T-helper 2 cell treated with Interferon-gamma antibody and Interleukin-4, amounts not matched to agents 5 μg/mL and 100 μg/mL, for 36 hours (primary cell): ENCODE measurements around the gene KRTAP10-2.
"Not testable (repeated sequence)": the region's sequence is repeated elsewhere in the genome, so short reads cannot be mapped to it uniquely, and the experiment has no call there.

Source experiments
- DNase-seq: peaks from one replicate; pipeline ENCODE4 v3.0.0; 2021; ENCODE audit warnings: low spot score
- H3K27ac Mint-ChIP-seq: one replicate; pipeline ENCODE4 v1.8.0; 2021; ENCODE audit warnings: mild to moderate bottlenecking, mixed read lengths
- H3K27me3 Mint-ChIP-seq: one replicate; pipeline ENCODE4 v1.8.0; 2021; ENCODE audit warnings: low read depth, mixed read lengths
- H3K36me3 Mint-ChIP-seq: one replicate; pipeline ENCODE4 v1.8.0; 2021; ENCODE audit warnings: low read depth, mixed read lengths
- H3K4me1 Mint-ChIP-seq: one replicate; pipeline ENCODE4 v1.8.0; 2021; ENCODE audit warnings: low read depth, mixed read lengths
- H3K4me3 Mint-ChIP-seq: one replicate; pipeline ENCODE4 v1.8.0; 2022; ENCODE audit warnings: mild to moderate bottlenecking, moderate library complexity, mixed read lengths
- H3K9me3 Mint-ChIP-seq: one replicate; pipeline ENCODE4 v1.8.0; 2021; ENCODE audit warnings: mixed read lengths

Gene KRTAP10-2

DNA sequence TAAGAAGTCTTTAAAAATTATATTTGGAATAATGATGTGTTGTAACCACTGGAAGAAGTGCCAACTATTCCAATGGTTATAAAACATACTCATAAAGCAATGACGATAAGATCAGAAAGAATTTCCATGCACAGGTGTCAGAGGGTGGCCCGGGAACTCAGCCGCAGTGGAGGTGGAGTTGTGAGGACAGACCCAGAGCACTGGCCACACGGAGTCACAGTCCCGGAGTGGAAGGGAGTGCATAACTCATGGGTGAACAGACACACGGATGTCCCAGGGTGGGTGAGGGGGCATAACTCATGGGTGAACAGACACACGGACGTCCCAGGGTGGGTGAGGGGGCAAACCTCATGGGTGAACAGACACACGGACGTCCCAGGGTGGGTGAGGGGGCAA, 24.7 kb upstream of the KRTAP10-2 start:
- H3K4me3 Mint-ChIP-seq = no peak overlapping the region
- peaks cover under 1% of the 10 kb centered on the region for H3K36me3 Mint-ChIP-seq
- DNase-seq = no peak
- no peak overlapping the region for H3K27ac Mint-ChIP-seq
- no peaks in the 10 kb centered on the region for H3K27me3 Mint-ChIP-seq
- no peaks in the 10 kb centered on the region for H3K4me1 Mint-ChIP-seq
- peaks cover 33% of the 10 kb centered on the region for H3K9me3 Mint-ChIP-seq

DNA sequence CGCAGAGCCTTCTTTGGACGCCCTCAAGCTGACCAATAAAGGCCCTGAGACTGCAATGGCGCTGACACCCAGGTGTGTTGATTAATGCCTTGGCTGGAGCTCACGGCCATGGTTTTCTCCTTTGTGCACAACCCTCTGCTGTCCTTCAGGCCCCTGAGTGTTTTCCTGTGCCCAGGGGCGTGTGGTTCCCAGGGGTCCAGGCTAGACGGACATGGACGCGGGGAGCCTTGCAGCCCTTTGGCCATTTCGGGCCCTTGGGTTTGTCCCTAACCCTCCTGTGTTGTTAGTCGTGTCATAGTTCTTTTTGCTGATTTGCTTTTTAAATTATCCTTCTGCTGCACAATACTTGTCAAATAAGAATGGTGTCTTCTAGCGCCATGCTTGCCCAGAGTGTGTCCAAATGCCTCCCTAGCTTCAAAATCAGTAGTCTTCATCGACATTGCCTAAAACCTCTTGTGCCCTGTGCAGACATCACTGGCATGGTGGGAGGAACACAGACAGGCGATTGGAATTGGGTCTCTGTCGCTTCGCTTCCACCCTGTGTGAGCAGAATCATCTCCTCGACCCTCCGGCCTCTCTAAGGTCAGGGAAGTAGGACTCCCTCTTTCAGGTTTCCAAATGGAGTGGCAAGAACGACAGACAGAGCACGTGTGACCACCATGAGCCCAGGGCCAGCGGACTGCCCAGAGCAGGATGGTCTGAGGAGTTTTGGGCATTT, 24.2 kb upstream of the KRTAP10-2 start:
- H3K27ac Mint-ChIP-seq = no peak overlapping the region
- H3K27me3 Mint-ChIP-seq = no peaks in the 10 kb centered on the region
- H3K4me3 Mint-ChIP-seq = no peak overlapping the region
- no peaks in the 10 kb centered on the region for H3K4me1 Mint-ChIP-seq
- no peaks in the 10 kb centered on the region for H3K36me3 Mint-ChIP-seq
- no peak for DNase-seq
- peaks cover 27% of the 10 kb centered on the region for H3K9me3 Mint-ChIP-seq

DNA sequence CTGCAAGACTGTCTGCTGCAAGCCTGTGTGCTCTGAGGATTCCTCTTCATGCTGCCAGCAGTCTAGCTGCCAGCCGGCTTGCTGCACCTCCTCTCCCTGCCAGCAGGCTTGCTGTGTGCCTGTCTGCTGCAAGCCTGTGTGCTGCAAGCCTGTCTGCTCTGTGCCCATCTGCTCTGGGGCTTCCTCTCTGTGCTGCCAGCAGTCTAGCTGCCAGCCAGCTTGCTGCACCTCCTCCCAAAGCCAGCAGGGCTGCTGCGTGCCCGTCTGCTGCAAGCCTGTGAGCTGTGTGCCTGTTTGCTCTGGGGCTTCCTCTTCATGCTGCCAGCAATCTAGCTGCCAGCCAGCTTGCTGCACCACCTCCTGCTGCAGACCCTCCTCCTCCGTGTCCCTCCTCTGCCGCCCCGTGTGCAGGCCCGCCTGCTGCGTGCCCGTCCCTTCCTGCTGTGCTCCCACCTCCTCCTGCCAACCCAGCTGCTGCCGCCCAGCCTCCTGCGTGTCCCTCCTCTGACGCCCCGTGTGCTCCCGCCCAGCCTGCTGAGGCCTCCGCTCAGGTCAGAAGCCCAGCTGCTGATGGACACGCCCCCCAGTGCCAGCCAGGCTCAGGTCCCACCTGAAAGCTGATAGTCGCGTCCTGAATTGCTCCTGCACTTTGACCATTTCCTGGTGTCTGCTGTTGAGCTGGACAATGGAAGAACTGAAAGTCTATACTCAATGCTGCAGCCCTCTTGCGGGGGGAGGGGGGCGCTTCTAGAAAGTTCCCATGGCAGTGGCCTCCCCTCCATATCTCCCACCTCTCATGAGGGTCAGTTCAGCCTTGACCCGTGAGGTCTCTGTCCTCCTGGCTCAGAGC, 23.4 kb upstream of the KRTAP10-2 start:
- H3K9me3 Mint-ChIP-seq = peaks cover 22% of the 10 kb centered on the region
- no peaks in the 10 kb centered on the region for H3K4me1 Mint-ChIP-seq
- DNase-seq = no peak
- no peak overlapping the region for H3K4me3 Mint-ChIP-seq
- H3K27me3 Mint-ChIP-seq = no peaks in the 10 kb centered on the region
- H3K27ac Mint-ChIP-seq = no peak overlapping the region
- H3K36me3 Mint-ChIP-seq = no peaks in the 10 kb centered on the region

DNA sequence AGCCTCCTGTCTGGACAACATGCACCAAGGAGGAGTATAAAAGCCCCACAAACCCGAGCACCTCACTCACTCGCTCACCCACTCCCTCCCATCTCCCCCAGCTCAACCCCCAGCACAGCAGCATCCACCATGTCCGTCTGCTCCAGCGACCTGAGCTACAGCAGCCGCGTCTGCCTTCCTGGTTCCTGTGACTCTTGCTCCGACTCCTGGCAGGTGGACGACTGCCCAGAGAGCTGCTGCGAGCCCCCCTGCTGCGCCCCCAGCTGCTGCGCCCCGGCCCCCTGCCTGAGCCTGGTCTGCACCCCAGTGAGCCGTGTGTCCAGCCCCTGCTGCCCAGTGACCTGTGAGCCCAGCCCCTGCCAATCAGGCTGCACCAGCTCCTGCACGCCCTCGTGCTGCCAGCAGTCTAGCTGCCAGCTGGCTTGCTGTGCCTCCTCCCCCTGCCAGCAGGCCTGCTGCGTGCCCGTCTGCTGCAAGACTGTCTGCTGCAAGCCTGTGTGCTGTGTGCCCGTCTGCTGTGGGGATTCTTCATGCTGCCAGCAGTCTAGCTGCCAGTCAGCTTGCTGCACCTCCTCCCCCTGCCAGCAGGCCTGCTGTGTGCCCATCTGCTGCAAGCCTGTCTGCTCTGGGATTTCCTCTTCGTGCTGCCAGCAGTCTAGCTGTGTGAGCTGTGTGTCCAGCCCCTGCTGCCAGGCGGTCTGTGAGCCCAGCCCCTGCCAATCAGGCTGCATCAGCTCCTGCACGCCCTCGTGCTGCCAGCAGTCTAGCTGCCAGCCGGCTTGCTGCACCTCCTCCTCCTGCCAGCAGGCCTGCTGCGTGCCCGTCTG, 22.5 kb upstream of the KRTAP10-2 start, which contains the start of gene KRTAP10-4:
Gene KRTAP10-4, plus strand, starts transcription at position 100 of the 827 bp plus-strand sequence. Its CDS starts 30 bp downstream, at position 130.
- H3K4me3 Mint-ChIP-seq, H3K27ac Mint-ChIP-seq, H3K27me3 Mint-ChIP-seq, H3K36me3 Mint-ChIP-seq, H3K4me1 Mint-ChIP-seq, DNase-seq: not testable (repeated sequence)
- peaks cover 18% of the 10 kb centered on the region for H3K9me3 Mint-ChIP-seq

DNA sequence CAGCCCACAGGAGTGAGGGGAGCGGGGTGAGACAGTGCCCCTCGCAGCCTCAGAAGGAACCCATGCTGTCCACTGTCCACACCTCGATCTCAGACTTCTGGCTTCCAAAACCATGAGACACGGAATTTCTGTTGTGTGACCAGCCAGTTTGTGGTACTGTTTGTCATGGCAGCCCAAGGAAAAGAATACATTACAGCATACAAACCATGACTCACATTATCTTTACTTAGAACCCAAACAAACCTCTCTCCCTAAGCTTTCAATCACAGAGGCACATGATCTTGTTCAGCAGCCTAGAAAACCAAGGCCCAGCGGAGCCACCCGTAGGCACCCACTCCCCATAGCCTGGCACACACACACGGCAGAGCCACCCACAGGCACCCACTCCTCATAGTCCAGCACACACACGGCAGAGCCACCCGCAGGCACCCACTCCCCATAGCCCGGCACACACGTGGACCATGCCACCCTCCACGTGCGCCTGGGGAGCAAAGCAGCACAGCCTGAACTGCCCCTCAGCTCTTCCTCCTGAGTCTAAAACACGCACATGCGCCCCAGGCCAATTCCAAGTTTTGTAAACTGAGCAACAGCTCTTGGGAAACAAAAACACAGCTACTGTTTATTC, 21.8 kb upstream of the KRTAP10-2 start:
- Mint-ChIP-seq H3K4me3 (no peak overlapping the region), H3K4me1 (no peaks in the 10 kb centered on the region), H3K9me3 (peaks cover 15% of the 10 kb centered on the region), H3K27ac (no peak overlapping the region), H3K36me3 (no peaks in the 10 kb centered on the region), H3K27me3 (no peaks in the 10 kb centered on the region)
- DNase-seq = no peak

DNA sequence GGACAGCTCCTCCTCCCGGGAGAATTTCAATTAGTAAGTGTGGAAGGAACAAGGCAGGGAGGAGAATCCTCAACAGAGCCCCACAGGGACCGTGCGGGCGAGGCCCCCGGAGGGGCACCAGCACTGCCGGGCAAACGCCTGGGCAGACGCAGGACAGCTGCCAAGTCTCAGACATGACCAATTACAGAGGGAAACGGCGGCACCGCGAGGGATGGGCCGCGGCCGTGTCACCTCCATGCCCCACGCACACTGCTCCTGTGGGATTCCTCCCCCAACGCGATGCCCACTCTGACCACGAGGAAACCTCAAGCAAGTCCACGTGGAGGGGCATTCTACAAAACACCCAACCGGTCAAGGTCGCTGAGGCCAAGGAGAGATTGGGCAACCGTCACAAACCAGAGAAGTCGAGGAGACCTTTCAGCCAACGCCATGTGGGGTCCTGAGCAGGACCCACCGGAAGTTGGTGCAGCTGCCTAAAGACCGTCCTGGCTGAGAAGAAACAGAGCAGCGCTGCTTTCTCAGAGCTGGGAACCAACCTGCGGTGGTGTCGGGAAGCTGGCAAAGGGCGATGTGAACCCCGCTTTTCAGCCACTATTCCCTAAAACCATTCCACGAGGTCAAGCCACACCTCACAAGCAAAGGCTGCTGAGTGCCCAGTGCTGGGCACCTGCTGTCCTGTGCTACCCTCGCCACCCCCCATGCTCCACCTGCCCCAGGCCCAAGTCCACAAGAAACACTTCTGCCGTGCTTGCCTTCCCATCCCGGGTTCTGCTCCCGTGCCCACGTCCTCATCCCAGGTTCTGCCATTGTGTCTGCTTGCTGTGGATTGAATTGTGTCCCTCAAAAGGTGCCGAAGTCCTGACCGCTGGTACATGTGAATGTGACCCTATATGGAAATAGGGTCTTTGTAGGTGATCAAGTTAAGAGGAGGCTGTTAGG, 20.8 kb upstream of the KRTAP10-2 start:
- Mint-ChIP-seq H3K36me3 (no peaks in the 10 kb centered on the region), H3K9me3 (peaks cover 6% of the 10 kb centered on the region), H3K27ac (no peak overlapping the region), H3K4me1 (no peaks in the 10 kb centered on the region), H3K27me3 (peaks cover under 1% of the 10 kb centered on the region), H3K4me3 (no peak overlapping the region)
- no peak for DNase-seq

DNA sequence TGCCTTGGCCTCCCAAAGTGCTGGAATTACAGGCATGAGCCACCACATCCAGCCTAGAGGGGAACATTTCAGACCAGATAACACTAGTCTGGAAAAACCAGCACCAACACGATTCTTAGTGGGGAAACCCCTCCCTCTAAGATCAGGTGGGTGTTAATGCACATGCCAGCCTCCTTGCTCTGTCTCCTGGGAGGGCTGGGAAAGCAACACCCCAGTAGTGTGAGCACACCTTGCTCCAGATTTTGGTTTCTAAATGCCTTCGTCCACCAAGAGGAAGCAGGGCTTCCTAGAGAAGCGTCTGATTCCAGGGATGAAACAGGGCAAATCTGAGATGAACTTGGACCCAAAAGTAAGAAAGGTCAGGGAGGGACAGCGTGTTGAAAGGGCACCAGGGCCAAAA, 20.0 kb upstream of the KRTAP10-2 start:
- H3K27ac Mint-ChIP-seq = no peak overlapping the region
- H3K4me3 Mint-ChIP-seq = no peak overlapping the region

DNA sequence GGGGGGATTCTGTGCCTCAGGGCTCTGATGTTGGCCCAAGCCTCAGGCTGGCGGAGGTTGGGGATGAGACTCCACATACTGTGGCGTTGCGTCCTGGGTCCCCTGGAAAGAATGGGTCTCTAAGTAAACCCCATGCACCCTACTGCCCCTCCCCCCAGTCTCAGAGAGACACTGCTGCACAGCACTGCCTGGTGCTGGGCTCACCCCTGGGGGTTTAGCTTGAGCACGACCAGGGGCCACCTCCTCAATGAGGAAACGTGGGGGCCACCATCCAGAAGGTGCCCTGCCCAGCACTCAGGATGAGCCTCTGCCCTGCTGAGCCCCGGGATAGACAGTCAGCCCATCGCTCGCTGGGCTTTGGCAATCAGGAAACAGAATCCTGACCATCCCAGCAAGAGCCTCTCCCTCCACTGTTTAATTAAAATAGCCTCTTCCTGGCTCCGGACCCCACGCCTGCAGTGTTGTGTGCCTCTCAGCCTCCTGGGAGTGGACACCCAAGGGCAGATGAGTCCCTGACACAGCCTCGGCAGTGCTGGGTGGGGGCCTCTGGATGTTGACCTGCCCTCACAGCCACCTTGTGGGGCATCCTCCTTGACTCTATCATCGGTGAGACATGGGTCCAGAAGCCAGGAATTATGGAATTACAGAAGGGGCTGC, 18.7 kb upstream of the KRTAP10-2 start:
- no peaks in the 10 kb centered on the region for H3K9me3 Mint-ChIP-seq

More for the DNA sequence above, 20.0 kb upstream of the KRTAP10-2 start:
- peaks cover 3% of the 10 kb centered on the region for H3K27me3 Mint-ChIP-seq
- H3K4me1 Mint-ChIP-seq = no peaks in the 10 kb centered on the region
- no peak for DNase-seq
- H3K36me3 Mint-ChIP-seq = no peaks in the 10 kb centered on the region
- no peaks in the 10 kb centered on the region for H3K9me3 Mint-ChIP-seq

DNA sequence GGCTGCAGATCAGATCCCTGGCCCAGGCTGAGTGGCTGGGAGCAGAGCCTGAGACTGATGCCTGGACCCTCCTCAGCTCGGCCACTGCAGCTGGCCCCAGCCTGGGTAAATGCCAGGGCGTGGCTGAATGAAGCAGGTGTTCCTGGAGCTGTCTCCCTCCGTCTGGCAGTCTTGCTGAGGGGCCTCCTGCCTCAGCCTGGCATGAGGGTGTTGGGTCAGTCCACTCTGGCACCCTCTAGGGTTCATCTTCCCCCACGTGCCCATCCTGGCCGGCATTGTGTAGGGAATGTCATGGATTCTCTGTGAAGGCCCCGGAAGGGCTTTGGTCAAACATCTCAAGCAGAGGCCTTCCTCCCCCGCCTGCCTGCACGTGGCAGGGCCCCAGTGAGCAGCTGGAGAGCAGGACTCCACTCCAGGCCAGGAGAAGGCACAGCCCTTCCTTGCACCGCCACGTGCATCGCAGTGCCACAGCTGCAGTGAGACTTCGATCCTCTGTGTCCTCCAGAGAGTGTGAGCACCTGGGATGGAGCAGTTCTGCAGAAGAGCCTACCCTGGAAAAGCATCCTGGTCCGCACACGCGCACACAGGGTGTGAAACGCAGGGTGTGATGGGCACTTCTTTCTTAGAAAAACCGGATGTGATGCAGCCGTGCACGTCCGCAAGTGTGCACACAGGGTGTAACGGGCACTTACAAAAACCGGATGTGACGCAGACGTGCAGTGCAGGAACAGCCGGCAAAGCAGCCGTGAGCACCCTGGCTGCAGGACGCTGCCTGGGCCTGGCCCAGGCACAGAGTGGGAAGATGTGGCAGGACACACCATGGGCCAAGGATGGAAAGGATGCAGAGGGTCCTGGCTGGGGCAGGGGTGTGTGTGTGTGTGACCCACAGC, 17.6 kb upstream of the KRTAP10-2 start:
- H3K9me3 Mint-ChIP-seq = no peaks in the 10 kb centered on the region
- peaks cover 3% of the 10 kb centered on the region for H3K27me3 Mint-ChIP-seq
- no peak overlapping the region for H3K4me3 Mint-ChIP-seq
- no peaks in the 10 kb centered on the region for H3K36me3 Mint-ChIP-seq
- H3K27ac Mint-ChIP-seq = no peak overlapping the region
- peaks cover 10% of the 10 kb centered on the region for H3K4me1 Mint-ChIP-seq
- DNase-seq = no peak

More for the DNA sequence above, 18.7 kb upstream of the KRTAP10-2 start:
- DNase-seq = no peak
- peaks cover 5% of the 10 kb centered on the region for H3K4me1 Mint-ChIP-seq
- peaks cover 3% of the 10 kb centered on the region for H3K27me3 Mint-ChIP-seq
- H3K4me3 Mint-ChIP-seq = no peak overlapping the region
- H3K36me3 Mint-ChIP-seq = no peaks in the 10 kb centered on the region
- no peak overlapping the region for H3K27ac Mint-ChIP-seq

DNA sequence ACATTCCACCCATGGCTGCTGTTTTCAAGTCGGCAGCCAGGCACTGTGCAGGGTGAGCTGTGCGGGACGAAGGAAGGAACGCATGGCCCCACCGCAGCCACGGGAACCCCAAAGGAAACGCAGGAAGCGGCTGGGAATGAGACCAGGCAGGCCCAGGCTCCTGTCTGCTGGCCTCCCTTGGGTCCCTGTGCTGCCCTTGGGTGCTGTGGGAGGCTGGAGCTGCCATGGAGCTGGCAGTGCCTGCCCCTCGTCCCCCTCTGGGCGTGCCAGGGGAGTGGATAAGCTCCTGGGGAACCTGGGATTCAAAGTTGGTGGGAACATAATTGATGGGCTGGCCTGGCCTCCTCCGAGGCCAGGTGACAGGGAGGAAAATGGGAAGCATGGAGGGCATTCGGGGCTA, 17.0 kb upstream of the KRTAP10-2 start:
- Mint-ChIP-seq H3K4me3 (no peak overlapping the region), H3K9me3 (peaks cover 2% of the 10 kb centered on the region), H3K27me3 (peaks cover 4% of the 10 kb centered on the region), H3K27ac (no peak overlapping the region), H3K36me3 (no peaks in the 10 kb centered on the region), H3K4me1 (peaks cover 10% of the 10 kb centered on the region)
- no peak for DNase-seq

DNA sequence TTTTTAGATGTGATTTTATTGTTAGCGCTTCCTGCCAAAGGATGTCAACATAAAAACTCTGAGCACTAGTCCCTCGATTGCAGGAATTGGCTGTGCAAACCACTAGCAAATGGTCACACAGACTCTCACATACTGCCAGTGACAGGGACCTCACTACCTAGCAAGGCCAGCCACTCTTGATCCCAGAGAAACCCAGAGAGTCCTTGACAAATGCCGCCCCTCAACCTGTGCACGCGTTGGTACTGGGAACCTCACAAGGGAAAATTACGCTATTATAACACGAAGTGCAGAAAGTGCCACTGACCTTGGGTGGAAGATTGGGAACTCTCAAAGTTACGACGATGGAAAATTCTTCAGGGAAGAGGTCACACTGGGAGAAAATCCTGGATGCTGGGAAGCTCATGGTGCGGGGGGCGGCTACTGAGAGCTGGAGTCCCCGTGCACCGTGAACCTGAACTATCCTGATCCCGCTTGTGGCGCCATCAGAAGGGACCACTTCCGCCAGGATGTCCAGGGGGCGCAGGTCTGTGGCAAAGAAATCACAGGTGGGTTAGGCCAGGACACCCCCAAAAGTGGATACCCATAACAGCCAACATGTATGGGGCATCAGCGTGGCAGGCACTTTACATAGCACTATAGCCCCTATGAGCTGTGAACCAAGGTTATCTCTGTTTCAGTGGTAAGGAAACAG, 16.3 kb upstream of the KRTAP10-2 start:
- Mint-ChIP-seq H3K27me3 (peaks cover 6% of the 10 kb centered on the region), H3K27ac (no peak overlapping the region), H3K4me3 (no peak overlapping the region), H3K4me1 (peaks cover 10% of the 10 kb centered on the region), H3K36me3 (no peaks in the 10 kb centered on the region), H3K9me3 (peaks cover 3% of the 10 kb centered on the region)
- DNase-seq = no peak
